ENCODE data around the gene KIF5C.

The KIF5C gene

DNA sequence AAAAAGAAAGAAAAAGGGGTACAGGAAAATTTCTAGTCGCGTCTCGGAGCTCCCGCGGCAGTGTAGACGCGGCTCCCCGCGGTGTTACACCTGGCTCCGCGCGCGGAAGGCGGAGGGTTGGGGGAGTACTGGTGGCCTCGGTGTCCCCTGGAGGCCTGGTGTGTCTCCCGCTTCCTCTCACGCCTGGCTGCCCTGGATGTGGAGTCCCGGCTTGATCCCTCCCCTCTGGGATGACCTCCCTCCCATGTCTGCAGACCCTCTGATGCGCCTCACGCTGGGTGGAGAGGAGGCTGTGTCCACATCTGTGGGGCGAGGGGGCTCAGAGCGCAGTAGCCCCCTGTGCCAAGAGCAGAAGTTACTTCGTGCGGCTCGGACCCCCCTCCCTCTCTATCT, 1.2 kb downstream of the KIF5C start:
- H3K9me3 ChIP-seq (ENCODE audit: insufficient read depth, low read length, severe bottlenecking): peaks cover 2% of the 10 kb centered on the region
- DNase-seq: no peak
- no peaks in the 10 kb centered on the region for H3K27me3 ChIP-seq (ENCODE audit: insufficient read depth, low read length, poor library complexity)
- H4K20me1 ChIP-seq (ENCODE audit: insufficient read depth, low read length): no peaks in the 10 kb centered on the region
- H3K4me2 ChIP-seq (ENCODE audit: insufficient read depth, low read length): no peak overlapping the region
- no peak overlapping the region for H2AFZ ChIP-seq (ENCODE audit: low read depth, low read length)
- no peaks in the 10 kb centered on the region for H3K36me3 ChIP-seq (ENCODE audit: insufficient read depth, low read length)
- no peak overlapping the region for H3K9ac ChIP-seq (ENCODE audit: low read depth, low read length)
- H3K27ac ChIP-seq (ENCODE audit: low read length): no peak overlapping the region
- no peak overlapping the region for H3K4me3 ChIP-seq (ENCODE audit: low read depth in 1 of 2, low read length in 2 of 2)
- no peak for ATAC-seq (ENCODE audit: insufficient read depth, low read depth)
- no peaks in the 10 kb centered on the region for H3K4me1 ChIP-seq (ENCODE audit: insufficient read depth, low read length)
- no peaks in the 10 kb centered on the region for H3K79me2 ChIP-seq (ENCODE audit: insufficient read depth, low read length)
- TF ChIP-seq EZH2 (IDR thresholded peaks at IDR 0.05; ENCODE audit: borderline replicate concordance, low read depth, low read length, severe bottlenecking) (no peak), CTCF (IDR thresholded peaks at IDR 0.05; ENCODE audit: borderline replicate concordance, extremely low read depth, low read length, poor library complexity, severe bottlenecking) (no peak)

DNA sequence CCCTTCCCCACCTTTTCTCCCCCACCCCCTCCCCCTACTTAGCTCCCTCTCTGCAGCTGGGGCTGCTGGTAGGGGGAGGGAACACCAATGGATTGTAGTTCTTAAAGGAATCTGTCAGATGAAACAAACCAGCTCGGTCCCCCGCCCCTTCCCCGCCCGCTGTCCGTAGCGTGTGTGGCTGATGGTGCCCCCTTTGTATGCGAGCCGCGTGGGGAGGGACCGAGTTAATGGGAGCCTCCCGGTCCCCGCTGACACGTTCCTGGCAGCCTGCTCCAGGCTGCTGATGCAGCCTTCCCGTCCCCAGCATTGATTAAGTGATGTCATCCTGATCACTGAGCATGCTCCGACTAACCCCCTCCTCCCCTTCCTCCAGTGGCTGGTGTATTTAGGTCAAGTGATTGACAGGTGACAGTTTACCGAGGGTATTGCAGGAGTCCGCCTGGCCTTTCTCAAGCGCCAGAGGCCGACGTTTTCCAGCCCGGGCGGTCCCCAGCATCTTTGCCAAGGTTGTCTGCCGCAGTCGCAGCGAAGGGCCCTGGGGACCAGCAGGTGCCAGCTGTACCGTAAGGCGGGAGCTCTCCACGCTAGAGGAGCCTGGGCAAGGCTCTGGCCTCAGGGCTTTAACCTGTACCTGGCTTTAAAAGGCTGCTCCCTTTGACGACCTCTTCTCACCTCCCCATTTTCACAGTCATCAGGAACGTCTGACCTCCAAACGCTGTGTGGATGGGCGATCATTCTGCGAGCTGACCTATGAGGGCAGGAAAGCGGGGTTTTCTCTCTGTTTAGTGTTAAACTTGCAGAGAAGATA, 1.8 kb downstream of the KIF5C start:
- H2AFZ ChIP-seq (ENCODE audit: low read depth, low read length): no peak overlapping the region
- ATAC-seq (ENCODE audit: insufficient read depth, low read depth): no peak
- no peaks in the 10 kb centered on the region for H3K4me1 ChIP-seq (ENCODE audit: insufficient read depth, low read length)
- no peak overlapping the region for H3K4me2 ChIP-seq (ENCODE audit: insufficient read depth, low read length)
- DNase-seq: no peak
- H3K9me3 ChIP-seq (ENCODE audit: insufficient read depth, low read length, severe bottlenecking): peaks cover 2% of the 10 kb centered on the region
- H3K79me2 ChIP-seq (ENCODE audit: insufficient read depth, low read length): no peaks in the 10 kb centered on the region
- H3K27me3 ChIP-seq (ENCODE audit: insufficient read depth, low read length, poor library complexity): no peaks in the 10 kb centered on the region
- H3K4me3 ChIP-seq (ENCODE audit: low read depth in 1 of 2, low read length in 2 of 2): no peak overlapping the region
- no peak for TF ChIP-seq EZH2 (IDR thresholded peaks at IDR 0.05; ENCODE audit: borderline replicate concordance, low read depth, low read length, severe bottlenecking)
- H4K20me1 ChIP-seq (ENCODE audit: insufficient read depth, low read length): no peaks in the 10 kb centered on the region
- H3K36me3 ChIP-seq (ENCODE audit: insufficient read depth, low read length): no peaks in the 10 kb centered on the region
- no peak overlapping the region for H3K9ac ChIP-seq (ENCODE audit: low read depth, low read length)
- H3K27ac ChIP-seq (ENCODE audit: low read length): no peak overlapping the region

DNA sequence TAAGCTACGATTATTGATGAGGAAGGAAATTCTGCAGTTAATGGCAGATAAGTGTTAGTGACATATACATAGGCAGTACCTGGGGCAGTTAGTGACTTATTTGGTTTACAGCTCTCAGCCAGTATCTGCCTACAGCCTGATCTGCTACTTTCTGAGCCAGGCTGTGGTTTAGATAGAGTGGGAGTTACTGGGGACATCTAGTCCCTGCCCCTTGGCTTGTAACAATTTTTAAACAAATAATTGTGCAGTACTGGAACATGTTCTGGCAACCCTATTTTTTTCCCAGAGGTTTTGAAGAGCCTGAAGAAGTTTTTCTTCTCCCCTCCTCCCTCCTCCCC, 2.3 kb downstream of the KIF5C start:
- H3K9ac ChIP-seq (ENCODE audit: low read depth, low read length): no peak overlapping the region
- H3K4me3 ChIP-seq (ENCODE audit: low read depth in 1 of 2, low read length in 2 of 2): no peak overlapping the region
- peaks cover 2% of the 10 kb centered on the region for H3K9me3 ChIP-seq (ENCODE audit: insufficient read depth, low read length, severe bottlenecking)
- H3K27ac ChIP-seq (ENCODE audit: low read length): no peak overlapping the region
- H3K27me3 ChIP-seq (ENCODE audit: insufficient read depth, low read length, poor library complexity): no peaks in the 10 kb centered on the region
- no peak for ATAC-seq (ENCODE audit: insufficient read depth, low read depth)
- no peaks in the 10 kb centered on the region for H3K79me2 ChIP-seq (ENCODE audit: insufficient read depth, low read length)
- no peak overlapping the region for H2AFZ ChIP-seq (ENCODE audit: low read depth, low read length)
- no peaks in the 10 kb centered on the region for H4K20me1 ChIP-seq (ENCODE audit: insufficient read depth, low read length)
- no peaks in the 10 kb centered on the region for H3K4me1 ChIP-seq (ENCODE audit: insufficient read depth, low read length)
- H3K4me2 ChIP-seq (ENCODE audit: insufficient read depth, low read length): no peak overlapping the region
- DNase-seq: no peak
- no peaks in the 10 kb centered on the region for H3K36me3 ChIP-seq (ENCODE audit: insufficient read depth, low read length)
- TF ChIP-seq CTCF (IDR thresholded peaks at IDR 0.05; ENCODE audit: borderline replicate concordance, extremely low read depth, low read length, poor library complexity, severe bottlenecking): no peak
- no peak for TF ChIP-seq EZH2 (IDR thresholded peaks at IDR 0.05; ENCODE audit: borderline replicate concordance, low read depth, low read length, severe bottlenecking)

GRCh38 chr2:148880636-148881035, 5.6 kb downstream of the KIF5C start:
- no peak for DNase-seq
- no peak overlapping the region for H3K27ac ChIP-seq (ENCODE audit: low read length)
- no peak overlapping the region for H3K9ac ChIP-seq (ENCODE audit: low read depth, low read length)
- peaks cover 2% of the 10 kb centered on the region for H3K9me3 ChIP-seq (ENCODE audit: insufficient read depth, low read length, severe bottlenecking)
- H3K4me2 ChIP-seq (ENCODE audit: insufficient read depth, low read length): no peak overlapping the region
- no peaks in the 10 kb centered on the region for H3K4me1 ChIP-seq (ENCODE audit: insufficient read depth, low read length)
- H4K20me1 ChIP-seq (ENCODE audit: insufficient read depth, low read length): no peaks in the 10 kb centered on the region
- no peaks in the 10 kb centered on the region for H3K27me3 ChIP-seq (ENCODE audit: insufficient read depth, low read length, poor library complexity)
- ATAC-seq (ENCODE audit: insufficient read depth, low read depth): no peak
- H3K79me2 ChIP-seq (ENCODE audit: insufficient read depth, low read length): no peaks in the 10 kb centered on the region
- TF ChIP-seq EZH2 (IDR thresholded peaks at IDR 0.05; ENCODE audit: borderline replicate concordance, low read depth, low read length, severe bottlenecking): no peak
- TF ChIP-seq CTCF (IDR thresholded peaks at IDR 0.05; ENCODE audit: borderline replicate concordance, extremely low read depth, low read length, poor library complexity, severe bottlenecking): no peak
- H2AFZ ChIP-seq (ENCODE audit: low read depth, low read length): no peak overlapping the region
- no peak overlapping the region for H3K4me3 ChIP-seq (ENCODE audit: low read depth in 1 of 2, low read length in 2 of 2)
- no peaks in the 10 kb centered on the region for H3K36me3 ChIP-seq (ENCODE audit: insufficient read depth, low read length)
